KMS-11 (cell line): ENCODE data around the gene SHKBP1.

Experiments
- H2AFZ ChIP-seq: fragments of 200-600 bp; sonication (generic); 2 replicates; pipeline ENCODE4 v1.6.1; 2016; ENCODE audit warnings: antibody characterized with exemption, mixed run types, low read depth
- H3K27ac ChIP-seq: fragments of 200-600 bp; sonication (generic); 2 replicates; pipeline ENCODE4 v1.6.1; 2016; ENCODE audit warnings: mild to moderate bottlenecking, mixed run types
- H3K27me3 ChIP-seq: fragments of 200-600 bp; sonication (generic); 2 replicates; pipeline ENCODE4 v1.6.1; 2017; ENCODE audit warnings: mild to moderate bottlenecking, low read depth, mixed run types, moderate library complexity; ENCODE audit not compliant: insufficient read depth
- H3K36me3 ChIP-seq: fragments of 200-600 bp; sonication (generic); 2 replicates; pipeline ENCODE4 v1.6.1; 2017; ENCODE audit warnings: mild to moderate bottlenecking, mixed run types; ENCODE audit not compliant: insufficient read depth
- H3K4me1 ChIP-seq: fragments of 200-600 bp; sonication (generic); 2 replicates; pipeline ENCODE4 v1.6.1; 2016; ENCODE audit warnings: mild to moderate bottlenecking, low read depth, mixed run types; ENCODE audit not compliant: poor library complexity, severe bottlenecking
- H3K4me2 ChIP-seq: fragments of 200-600 bp; sonication (generic); 2 replicates; pipeline ENCODE4 v1.7.0; 2016; ENCODE audit warnings: mild to moderate bottlenecking, mixed run types
- H3K4me3 ChIP-seq: fragments of 200-600 bp; sonication (generic); IDR thresholded peaks from 2 replicates; pipeline ENCODE4 v1.6.1; 2017; ENCODE audit warnings: low read depth, low read length, mixed read lengths; ENCODE audit not compliant: insufficient read depth
- H3K79me2 ChIP-seq: fragments of 200-600 bp; sonication (generic); 2 replicates; pipeline ENCODE4 v1.6.1; 2016; ENCODE audit warnings: low read depth, mixed run types; ENCODE audit not compliant: insufficient read depth
- H3K9ac ChIP-seq: fragments of 200-600 bp; sonication (generic); 2 replicates; pipeline ENCODE4 v1.6.1; 2016; ENCODE audit warnings: mild to moderate bottlenecking, mixed run types
- H4K20me1 ChIP-seq: fragments of 200-600 bp; sonication (generic); 2 replicates; pipeline ENCODE4 v1.6.1; 2016; ENCODE audit warnings: mild to moderate bottlenecking, mixed run types; ENCODE audit not compliant: insufficient read depth
- TF ChIP-seq, protein P1 (sequence below): fragments of 200-600 bp; sonication (generic); conservative IDR thresholded peaks from 2 replicates; pipeline ENCODE4 v1.6.1; 2017; ENCODE audit warnings: low read depth, mild to moderate bottlenecking, antibody characterized with exemption, low read length, moderate library complexity, mixed read lengths

SHKBP1 gene

GRCh38 chr19:40585241-40585981 is 8.7 kb downstream of the SHKBP1 start:
- Histone ChIP-seq H3K4me3 (no peak overlapping the region), H4K20me1 (no peaks in the 10 kb centered on the region), H3K4me2 (no peak overlapping the region), H3K36me3 (no peaks in the 10 kb centered on the region; the same call in 1 of the 2 replicates), H2AFZ (no peak overlapping the region), H3K27me3 (no peaks in the 10 kb centered on the region), H3K27ac (no peak overlapping the region), H3K9ac (no peak overlapping the region), H3K4me1 (no peaks in the 10 kb centered on the region), H3K79me2 (no peaks in the 10 kb centered on the region)
- TF ChIP-seq, protein P1, sequence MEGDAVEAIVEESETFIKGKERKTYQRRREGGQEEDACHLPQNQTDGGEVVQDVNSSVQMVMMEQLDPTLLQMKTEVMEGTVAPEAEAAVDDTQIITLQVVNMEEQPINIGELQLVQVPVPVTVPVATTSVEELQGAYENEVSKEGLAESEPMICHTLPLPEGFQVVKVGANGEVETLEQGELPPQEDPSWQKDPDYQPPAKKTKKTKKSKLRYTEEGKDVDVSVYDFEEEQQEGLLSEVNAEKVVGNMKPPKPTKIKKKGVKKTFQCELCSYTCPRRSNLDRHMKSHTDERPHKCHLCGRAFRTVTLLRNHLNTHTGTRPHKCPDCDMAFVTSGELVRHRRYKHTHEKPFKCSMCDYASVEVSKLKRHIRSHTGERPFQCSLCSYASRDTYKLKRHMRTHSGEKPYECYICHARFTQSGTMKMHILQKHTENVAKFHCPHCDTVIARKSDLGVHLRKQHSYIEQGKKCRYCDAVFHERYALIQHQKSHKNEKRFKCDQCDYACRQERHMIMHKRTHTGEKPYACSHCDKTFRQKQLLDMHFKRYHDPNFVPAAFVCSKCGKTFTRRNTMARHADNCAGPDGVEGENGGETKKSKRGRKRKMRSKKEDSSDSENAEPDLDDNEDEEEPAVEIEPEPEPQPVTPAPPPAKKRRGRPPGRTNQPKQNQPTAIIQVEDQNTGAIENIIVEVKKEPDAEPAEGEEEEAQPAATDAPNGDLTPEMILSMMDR, result no peak

- TF ChIP-seq, protein P1, result no peak
- H3K4me3 ChIP-seq, result no peak overlapping the region
- H4K20me1 ChIP-seq, result no peaks in the 10 kb centered on the region
- no peak overlapping the region for H3K27ac ChIP-seq
- H3K9ac ChIP-seq, result no peak overlapping the region
- H3K36me3 ChIP-seq, result no peaks in the 10 kb centered on the region; the same call in 1 of the 2 replicates
- H3K4me2 ChIP-seq, result no peak overlapping the region
- no peaks in the 10 kb centered on the region for H3K79me2 ChIP-seq
- no peaks in the 10 kb centered on the region for H3K27me3 ChIP-seq
- no peak overlapping the region for H2AFZ ChIP-seq
- H3K4me1 ChIP-seq, result no peaks in the 10 kb centered on the region
Measured at GRCh38 chr19:40585982-40586422, 9.3 kb downstream of the SHKBP1 start.

- no peaks in the 10 kb centered on the region for H3K79me2 ChIP-seq
- no peaks in the 10 kb centered on the region for H3K27me3 ChIP-seq
- H4K20me1 ChIP-seq, result no peaks in the 10 kb centered on the region
- H3K4me1 ChIP-seq, result no peaks in the 10 kb centered on the region
- no peak overlapping the region for H3K9ac ChIP-seq
- H3K27ac ChIP-seq, result no peak overlapping the region
- TF ChIP-seq, protein P1, result no peak
- no peaks in the 10 kb centered on the region; the same call in 1 of the 2 replicates for H3K36me3 ChIP-seq
- H3K4me2 ChIP-seq, result no peak overlapping the region
- H2AFZ ChIP-seq, result no peak overlapping the region
- H3K4me3 ChIP-seq, result no peak overlapping the region
Measured at GRCh38 chr19:40586611-40587010, 9.9 kb downstream of the SHKBP1 start.

DNA sequence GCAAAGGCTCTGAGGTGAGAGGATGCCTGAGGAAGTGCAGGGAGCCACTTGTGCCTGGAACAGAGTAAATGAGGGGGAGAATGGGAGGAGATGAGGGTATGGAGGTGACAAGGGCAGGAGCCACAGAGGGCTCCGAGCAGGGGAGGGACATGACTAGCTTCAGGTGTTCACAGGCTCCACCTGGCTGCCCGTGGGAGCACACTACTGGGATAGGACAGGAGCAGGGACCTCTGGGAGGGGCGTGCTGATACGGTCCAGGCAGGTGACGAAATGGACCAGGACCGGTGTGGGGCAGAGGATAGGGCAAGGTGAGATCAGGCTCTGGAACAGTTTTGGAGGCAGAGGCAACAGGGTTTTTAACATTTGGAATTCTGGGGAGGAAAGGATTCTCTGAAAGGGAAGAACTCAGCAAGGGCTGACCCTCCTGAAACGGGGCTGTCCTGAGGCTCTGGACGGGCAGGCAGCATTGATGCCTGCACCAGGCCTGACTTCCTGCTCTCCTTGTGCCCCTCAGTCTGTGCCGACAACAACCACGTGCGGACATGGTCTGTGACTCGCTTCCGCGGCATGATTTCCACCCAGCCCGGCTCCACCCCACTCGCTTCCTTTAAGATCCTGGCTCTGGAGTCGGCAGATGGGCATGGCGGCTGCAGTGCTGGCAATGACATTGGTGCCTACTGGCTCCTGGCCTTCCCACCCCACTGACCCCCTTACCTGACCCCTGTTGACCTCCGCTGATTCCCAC is 11.6 kb downstream of the SHKBP1 start:
- no peak overlapping the region for H3K9ac ChIP-seq

More for the DNA sequence above, 11.6 kb downstream of the SHKBP1 start:
- Histone ChIP-seq H3K27ac (no peak overlapping the region), H3K4me2 (no peak overlapping the region), H3K79me2 (no peaks in the 10 kb centered on the region), H2AFZ (no peak overlapping the region), H3K27me3 (no peaks in the 10 kb centered on the region), H3K4me3 (no peak overlapping the region), H3K4me1 (peaks cover 11% of the 10 kb centered on the region), H3K36me3 (no peaks in the 10 kb centered on the region), H4K20me1 (no peaks in the 10 kb centered on the region)
- TF ChIP-seq, protein P1, result no peak
